Epithelial cell of proximal tubule (primary cell): ENCODE data around the gene FGF21. TPM values are rescaled to one million over a fixed set of nuclear protein-coding genes. Genes with fewer than 3 reads are reported as not detected.
"Not testable (repeated sequence)": the region's sequence is repeated elsewhere in the genome, so short reads cannot be mapped to it uniquely, and the experiment has no call there.

Source experiments
- DNase-seq: peaks from one replicate; pipeline ENCODE4 v3.0.0-alpha.2; 2011; ENCODE audit warnings: low read depth
- H3K4me3 ChIP-seq: 2 replicates; pipeline ENCODE4 v1.5.1; 2011; ENCODE audit warnings: low read depth, mild to moderate bottlenecking, low read length
- CTCF ChIP-seq: conservative IDR thresholded peaks from 2 replicates; pipeline ENCODE4 v1.5.1; 2012; ENCODE audit warnings: low read depth, mild to moderate bottlenecking, low read length
- total RNA-seq: library from RNA; depleted of rRNA; stranded (reverse); fragments of >200 nt; gene quantifications from 2 replicates; pipeline ENCODE4 v1.2.3, GENCODE V29; 2015

Gene FGF21
- total RNA-seq, 1 donor from 2014 or later: not detected

- peak; percentile 45 for DNase-seq
- H3K4me3 ChIP-seq: no peak overlapping the region
- TF ChIP-seq CTCF: no peak
These were observed 25.5 kb downstream of the FGF21 start for GRCh38 chr19:48780631-48781391.

- DNase-seq: no peak
- H3K4me3 ChIP-seq: no peak overlapping the region
- TF ChIP-seq CTCF: peak; percentile 27
These were observed 29.2 kb downstream of the FGF21 start for GRCh38 chr19:48784527-48784926.

DNA sequence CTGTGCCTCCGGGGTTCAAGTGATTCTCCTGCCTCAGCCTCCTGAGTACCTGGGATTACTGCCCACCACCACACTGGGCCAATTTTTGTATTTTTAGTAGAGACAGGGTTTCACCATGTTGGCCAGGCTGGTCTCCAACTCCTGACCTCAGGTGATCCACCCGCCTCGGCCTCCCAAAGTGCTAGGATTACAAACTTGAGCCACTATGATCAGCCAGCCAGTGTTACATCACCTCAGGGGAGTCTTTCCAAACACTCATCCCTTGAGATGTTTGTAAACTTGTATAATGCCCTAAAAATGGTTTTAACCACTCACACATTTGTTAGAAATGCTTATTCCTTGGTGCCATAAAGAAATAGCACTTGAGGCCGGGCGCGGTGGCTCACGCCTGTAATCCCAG, 31.1 kb downstream of the FGF21 start:
- DNase-seq: not testable (repeated sequence)

DNA sequence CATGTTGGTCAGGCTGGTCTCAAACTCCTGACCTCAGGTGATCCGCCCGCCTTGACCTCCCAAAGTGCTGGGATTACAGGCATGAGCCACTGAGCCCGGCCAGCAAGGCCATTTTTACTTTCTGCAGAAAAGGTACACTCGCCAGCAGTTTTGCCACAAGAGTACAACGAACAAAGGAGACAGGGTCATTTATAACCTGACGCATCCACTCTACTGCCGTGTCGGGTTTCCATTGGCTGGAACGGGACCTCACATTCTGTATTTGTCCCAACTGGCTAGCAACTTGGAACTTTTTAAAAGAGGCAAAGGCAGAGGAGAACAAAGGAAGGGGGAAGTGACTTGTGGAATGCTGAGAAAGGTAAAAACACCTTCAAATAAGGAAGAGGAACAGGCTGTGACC, 32.0 kb downstream of the FGF21 start:
- DNase-seq, H3K4me3 ChIP-seq: not testable (repeated sequence)

More for the DNA sequence above, 31.1 kb downstream of the FGF21 start:
- not testable (repeated sequence) for H3K4me3 ChIP-seq

DNA sequence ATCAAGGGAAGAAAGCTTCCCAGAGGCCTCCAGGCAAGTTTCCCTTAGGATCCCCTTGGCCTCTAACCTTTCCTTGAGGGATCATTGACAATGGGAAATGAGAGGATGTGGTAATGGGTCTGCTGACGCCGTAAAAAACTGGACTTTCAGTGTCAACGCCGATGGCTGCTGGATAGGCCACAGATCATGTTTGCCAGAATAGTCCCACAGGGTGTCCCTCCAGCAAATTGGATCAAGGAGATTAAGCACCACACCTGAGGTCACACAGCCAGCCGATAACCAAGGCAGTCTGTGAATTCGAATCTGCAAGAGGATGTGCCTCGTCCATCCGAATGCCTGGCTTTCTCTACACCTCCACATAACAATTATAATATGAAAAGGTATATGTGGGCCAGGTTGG, 37.9 kb downstream of the FGF21 start:
- DNase-seq: no peak
- no peak for TF ChIP-seq CTCF
- H3K4me3 ChIP-seq: no peak overlapping the region

DNA sequence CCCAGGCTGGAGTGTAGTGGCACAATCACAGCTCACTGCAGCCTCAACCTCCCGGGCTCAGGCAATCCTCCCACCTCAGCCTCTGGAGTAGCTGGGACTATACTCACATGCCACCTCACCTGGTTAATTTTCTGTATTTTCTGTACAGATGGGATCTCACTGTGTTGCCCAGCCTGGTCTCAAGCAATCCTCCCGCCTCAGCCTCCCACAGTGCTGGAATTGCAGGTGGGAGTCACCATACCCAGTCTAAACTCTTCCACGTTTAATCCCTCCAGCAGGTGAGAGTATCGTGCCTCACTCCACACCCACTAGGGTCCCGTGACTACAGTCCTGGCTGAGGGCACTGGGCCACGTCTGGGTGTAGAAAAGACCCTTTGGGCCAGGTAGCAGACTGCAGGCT, 39.0 kb downstream of the FGF21 start:
- H3K4me3 ChIP-seq: no peak overlapping the region
- no peak for TF ChIP-seq CTCF
- no peak for DNase-seq

GRCh38 chr19:48795055-48795684, 39.8 kb downstream of the FGF21 start:
- peak overlapping the region; percentile 49 for H3K4me3 ChIP-seq
- DNase-seq: peak; percentile 66
- peak; percentile 96 for TF ChIP-seq CTCF

GRCh38 chr19:48795685-48796070, 40.4 kb downstream of the FGF21 start:
- TF ChIP-seq CTCF: no peak
- no peak for DNase-seq
- no peak overlapping the region for H3K4me3 ChIP-seq
